Common myeloid progenitor, CD34-positive (primary cell): ENCODE results near the gene MTFR2.
"Not testable (repeated sequence)": the region's sequence is repeated elsewhere in the genome, so short reads cannot be mapped to it uniquely, and the experiment has no call there.

Experiments
- CTCF ChIA-PET: fragments of 350-600 bp; sonication (Branson Sonifier 250); formaldehyde crosslinking; loops from one replicate; lab custom pipeline; 2021; ENCODE audit warnings: antibody characterized with exemption; lab: Charles Lee
- POLR2A ChIA-PET: fragments of 350-600 bp; sonication (Branson Sonifier 250); formaldehyde crosslinking; loops from one replicate; lab custom pipeline; 2021; ENCODE audit warnings: antibody characterized with exemption; lab: Charles Lee
- DNase-seq, 3 donors: peaks; one replicate each; pipeline versions ENCODE4 v3.0.0 to v3.0.0-alpha.2; 2013
- H3K27ac ChIP-seq, 2 experiments: 1 replicate in 1 of 2; 2 replicates in 1 of 2; pipeline ENCODE4 v1.7.0; 2013; ENCODE audit warnings: inconsistent platforms in 2 of 2, low read length in 2 of 2, mild to moderate bottlenecking in 2 of 2, low read depth in 1 of 2, moderate library complexity in 1 of 2; ENCODE audit not compliant: severe bottlenecking in 2 of 2, insufficient read depth in 1 of 2, poor library complexity in 1 of 2
- H3K27me3 ChIP-seq, 5 experiments: replicated peaks in 2 of 5; 1 replicate in 3 of 5; 2 replicates in 2 of 5; pipeline versions ENCODE4 v1.6.1 to v1.7.0; 2013; ENCODE audit warnings: low read length in 4 of 5, mild to moderate bottlenecking in 2 of 5, moderate library complexity in 2 of 5, inconsistent platforms in 1 of 5; ENCODE audit not compliant: insufficient read depth in 5 of 5, control insufficient read depth in 4 of 5
- H3K36me3 ChIP-seq, 4 experiments: 1 replicate in 2 of 4; 2 replicates in 2 of 4; pipeline versions ENCODE4 v1.6.1 to v1.7.0; 2013; ENCODE audit warnings: low read length in 3 of 4, control low read depth in 1 of 4, mild to moderate bottlenecking in 1 of 4; ENCODE audit not compliant: control insufficient read depth in 4 of 4, insufficient read depth in 4 of 4
- H3K4me1 ChIP-seq, 4 experiments: 1 replicate in 3 of 4; 2 replicates in 1 of 4; pipeline versions ENCODE4 v1.6.1 to v1.7.1; 2013; ENCODE audit warnings: low read length in 3 of 4, mild to moderate bottlenecking in 3 of 4, control low read depth in 1 of 4, inconsistent platforms in 1 of 4, moderate library complexity in 1 of 4; ENCODE audit not compliant: control insufficient read depth in 4 of 4, insufficient read depth in 4 of 4; ENCODE audit errors: control extremely low read depth in 1 of 4
- H3K4me3 ChIP-seq, 7 experiments: 1 replicate in 4 of 7; 2 replicates in 3 of 7; pipeline versions ENCODE4 v1.5.1 to v1.7.0; 2013; ENCODE audit warnings: mild to moderate bottlenecking in 7 of 7, low read length in 6 of 7, moderate library complexity in 6 of 7, inconsistent platforms in 2 of 7, low read depth in 2 of 7, control low read depth in 1 of 7; ENCODE audit not compliant: insufficient read depth in 4 of 7, control insufficient read depth in 1 of 7; ENCODE audit errors: extremely low read depth in 1 of 7
- H3K9me3 ChIP-seq, 5 experiments: 1 replicate in 4 of 5; 2 replicates in 1 of 5; pipeline versions ENCODE4 v1.6.1 to v1.7.1; 2013; ENCODE audit warnings: low read length in 4 of 5, mild to moderate bottlenecking in 2 of 5, inconsistent platforms in 1 of 5, low read depth in 1 of 5, moderate library complexity in 1 of 5; ENCODE audit not compliant: control insufficient read depth in 4 of 5, insufficient read depth in 2 of 5; ENCODE audit errors: control extremely low read depth in 1 of 5
- WGBS: methylation state at CpG from one replicate; pipeline ENCODE4 v1.1.5; 2013; ENCODE audit not compliant: insufficient coverage; 5-methylcytosine and 5-hydroxymethylcytosine counted together

MTFR2 gene

DNA sequence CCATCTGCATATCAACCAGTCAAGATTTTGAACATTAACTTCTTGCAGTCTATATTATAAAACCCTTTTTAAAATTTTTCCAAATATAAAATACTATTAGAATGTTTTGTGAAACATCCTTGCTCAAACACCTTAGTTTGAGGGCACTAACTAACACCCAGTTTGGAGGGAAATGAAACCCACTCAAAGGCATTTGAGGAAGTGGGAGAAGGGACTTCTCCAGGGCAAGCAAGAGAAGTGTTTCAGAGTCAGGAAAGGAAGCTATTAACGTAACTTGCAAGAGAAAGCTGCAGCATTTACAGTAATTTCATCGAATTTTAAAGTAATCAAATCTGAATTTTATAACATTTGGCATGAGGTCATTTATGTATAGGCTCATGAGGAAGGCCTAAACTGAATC, 21.3 kb downstream of the MTFR2 start:
- WGBS, result no CpG with 5 or more reads among the region's 2 CpGs
- H3K27ac ChIP-seq, result no peak overlapping the region

GRCh38 chr6:136226674-136227377, 23.3 kb downstream of the MTFR2 start:
- DNase-seq, result peak in 2 of 3 donors; percentile 36 to 59
- CTCF ChIA-PET, result interaction anchor here (0.6 to 3.0 kb wide), 44 partner anchors 10 to 776 kb away, joined by 3 to 25 read pairs (median 4); partner anchors contain the start of gene AHI1
- Histone ChIP-seq H3K36me3 (peaks cover 0 to 10% (median 4%) of the 10 kb centered on the region in 4 experiments), H3K9me3 (no peaks in the 10 kb centered on the region), H3K4me3 (peak overlapping the region in 4 of 7 experiments; percentile 39 to 70 (median 40)), H3K27ac (peak overlapping the region in 1 of 2 experiments; percentile 56), H3K27me3 (no peaks in the 10 kb centered on the region), H3K4me1 (peaks cover 2 to 16% (median 6%) of the 10 kb centered on the region in 4 experiments)
- POLR2A ChIA-PET, result no interaction called here
- WGBS, result 94% methylated on average over 4 of the region's 4 CpGs

More for the DNA sequence above, 21.3 kb downstream of the MTFR2 start:
- ChIA-PET CTCF (no interaction called here), POLR2A (interaction anchor here (0.5 kb wide), 1 partner anchor 675 kb away, joined by 3 read pairs; no protein-coding TSS in a partner anchor)
- Histone ChIP-seq H3K4me3 (no peak overlapping the region), H3K27me3 (no peaks in the 10 kb centered on the region), H3K36me3 (peaks cover 0 to 10% (median 4%) of the 10 kb centered on the region in 4 experiments), H3K4me1 (peaks cover 2 to 16% (median 6%) of the 10 kb centered on the region in 4 experiments), H3K9me3 (no peaks in the 10 kb centered on the region)
- peak in 1 of 3 donors; percentile 4 for DNase-seq

GRCh38 chr6:136226027-136226673, 24.0 kb downstream of the MTFR2 start:
- peak; percentile 52 to 79 (median 74) for DNase-seq
- WGBS, result 28% methylated on average over 6 of the region's 12 CpGs
- Histone ChIP-seq H3K4me3 (peak overlapping the region in 4 of 7 experiments; percentile 39 to 70 (median 40)), H3K9me3 (no peaks in the 10 kb centered on the region), H3K27me3 (no peaks in the 10 kb centered on the region), H3K4me1 (peaks cover 2 to 16% (median 6%) of the 10 kb centered on the region in 4 experiments), H3K36me3 (peaks cover 0 to 9% (median 3%) of the 10 kb centered on the region in 4 experiments), H3K27ac (peak overlapping the region in 1 of 2 experiments; percentile 56)
- ChIA-PET POLR2A (no interaction called here), CTCF (interaction anchor here (0.6 to 3.0 kb wide), 41 partner anchors 10 to 776 kb away, joined by 3 to 25 read pairs (median 4); partner anchors contain the start of gene AHI1)

DNA sequence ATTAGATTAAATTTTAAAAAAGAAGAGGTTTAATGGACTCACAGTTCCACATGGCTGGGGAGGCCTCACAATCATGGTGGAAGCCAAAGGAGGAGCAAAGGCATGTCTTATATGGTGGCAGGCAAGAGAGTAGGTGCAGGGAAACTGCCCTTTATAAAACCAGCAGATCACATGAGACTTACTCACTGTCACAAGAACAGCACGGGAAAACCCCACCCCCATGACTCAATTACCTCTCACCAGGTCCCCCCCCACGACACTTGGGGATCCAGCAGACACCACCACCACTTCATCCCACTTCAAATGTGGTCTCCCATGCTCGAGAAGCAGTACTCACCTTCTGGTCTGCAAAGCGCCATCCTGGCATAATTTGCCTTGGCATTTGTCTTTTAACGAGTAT, 24.6 kb downstream of the MTFR2 start:
- WGBS, result no CpG with 5 or more reads among the region's 5 CpGs
- POLR2A ChIA-PET, result no interaction called here
- peaks cover 2 to 16% (median 6%) of the 10 kb centered on the region in 4 experiments for H3K4me1 ChIP-seq
- H3K4me3 ChIP-seq, result no peak overlapping the region
- CTCF ChIA-PET, result interaction anchor here (1.1 to 3.0 kb wide), 16 partner anchors 9 to 775 kb away, joined by 3 to 25 read pairs (median 7); partner anchors contain the start of gene AHI1
- H3K9me3 ChIP-seq, result no peaks in the 10 kb centered on the region
- no peaks in the 10 kb centered on the region for H3K27me3 ChIP-seq
- no peak overlapping the region for H3K27ac ChIP-seq
- peak in 1 of 3 donors; percentile 7 for DNase-seq
- peaks cover 0 to 2% (median under 1%) of the 10 kb centered on the region in 4 experiments for H3K36me3 ChIP-seq

GRCh38 chr6:136224974-136225373, 25.1 kb downstream of the MTFR2 start:
- H3K36me3 ChIP-seq, DNase-seq, H3K4me3 ChIP-seq, H3K27ac ChIP-seq, H3K27me3 ChIP-seq, POLR2A ChIA-PET, H3K9me3 ChIP-seq: not testable (repeated sequence)
- peaks cover 2 to 16% (median 6%) of the 10 kb centered on the region in 4 experiments for H3K4me1 ChIP-seq
- 100% methylated on average over 1 of the region's 4 CpGs for WGBS
- CTCF ChIA-PET, result interaction anchor here (0.9 kb wide), 1 partner anchor 698 kb away, joined by 3 read pairs; no protein-coding TSS in a partner anchor

DNA sequence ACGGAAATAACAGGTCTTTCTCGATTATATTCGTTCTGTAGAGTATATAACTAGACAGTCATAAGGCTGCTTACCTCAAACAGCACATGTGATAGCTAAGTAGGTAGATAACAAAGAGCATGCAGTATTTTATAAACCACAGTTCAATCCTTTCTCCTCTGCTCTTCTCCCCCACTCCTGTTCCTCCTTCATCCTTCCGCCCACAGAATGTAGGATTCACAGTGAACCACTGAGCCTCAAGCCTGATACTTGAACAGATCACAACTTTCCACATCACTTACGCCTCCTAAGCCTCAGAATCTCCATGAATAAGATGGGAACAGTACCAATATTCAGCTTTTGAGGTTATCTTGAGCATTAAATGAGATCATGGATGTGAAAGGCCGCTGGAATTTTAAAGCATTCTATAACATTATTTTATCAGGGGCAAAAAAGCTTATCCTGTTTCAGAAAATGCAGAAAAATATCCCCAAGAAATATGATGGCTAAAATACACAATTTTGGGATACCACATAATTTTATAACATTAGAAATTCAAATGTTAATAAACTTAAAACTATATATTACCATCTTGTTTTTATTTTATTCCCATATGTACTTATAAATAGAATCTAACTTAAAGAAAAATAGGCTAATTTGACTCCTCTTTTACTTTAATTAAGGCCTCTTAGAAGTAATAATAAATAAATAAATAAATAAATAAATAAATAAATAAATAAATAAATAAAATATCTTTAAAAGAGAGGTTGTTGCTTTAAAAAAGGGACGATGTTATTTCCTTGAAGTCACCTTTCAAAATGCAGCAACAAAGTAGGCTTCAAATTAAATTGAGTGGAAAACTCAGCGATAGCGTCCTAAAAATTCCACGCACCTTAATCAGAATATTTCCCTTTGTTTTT, 33.4 kb downstream of the MTFR2 start:
- DNase-seq, result no peak
- no peak overlapping the region for H3K27ac ChIP-seq
- no peaks in the 10 kb centered on the region for H3K4me1 ChIP-seq
- POLR2A ChIA-PET, result no interaction called here
- H3K27me3 ChIP-seq, result no peaks in the 10 kb centered on the region
- no peak overlapping the region for H3K4me3 ChIP-seq
- no CpG with 5 or more reads among the region's 10 CpGs for WGBS
- no peaks in the 10 kb centered on the region for H3K36me3 ChIP-seq
- CTCF ChIA-PET, result interaction anchor here (1.8 to 2.2 kb wide), 2 partner anchors 9 to 12 kb away, joined by 5 to 8 read pairs; no protein-coding TSS in a partner anchor
- H3K9me3 ChIP-seq, result peaks cover 0 to 2% (median 0%) of the 10 kb centered on the region in 5 experiments
